BLaER1 (cell line): ENCODE data around the gene MINDY4.

ENCODE experiments used
- H3K27ac ChIP-seq: shearing (Covaris generic); formaldehyde crosslinking; 2 replicates; pipeline ENCODE4 v1.8.1; 2022
- H3K27me3 ChIP-seq: shearing (Covaris generic); formaldehyde crosslinking; 2 replicates; pipeline ENCODE4 v1.8.1; 2022
- H3K36me3 ChIP-seq: shearing (Covaris generic); formaldehyde crosslinking; 2 replicates; pipeline ENCODE4 v1.8.1; 2022
- H3K4me1 ChIP-seq: shearing (Covaris generic); formaldehyde crosslinking; 2 replicates; pipeline ENCODE4 v1.8.1; 2022
- H3K4me2 ChIP-seq: shearing (Covaris generic); formaldehyde crosslinking; 2 replicates; pipeline ENCODE4 v1.8.1; 2022
- H3K4me3 ChIP-seq: shearing (Covaris generic); formaldehyde crosslinking; 2 replicates; pipeline ENCODE4 v1.8.1; 2022
- H3K9ac ChIP-seq: shearing (Covaris generic); formaldehyde crosslinking; 2 replicates; pipeline ENCODE4 v1.8.1; 2022
- H3K9me3 ChIP-seq: shearing (Covaris generic); formaldehyde crosslinking; 2 replicates; pipeline ENCODE4 v1.8.1; 2022
- H4K20me1 ChIP-seq: shearing (Covaris generic); formaldehyde crosslinking; 2 replicates; pipeline ENCODE4 v1.8.1; 2022
- Cebpa-rat ChIP-seq: shearing (Covaris generic); IDR thresholded peaks from 2 replicates; pipeline ENCODE4 v1.8.1; 2022

The MINDY4 gene

DNA sequence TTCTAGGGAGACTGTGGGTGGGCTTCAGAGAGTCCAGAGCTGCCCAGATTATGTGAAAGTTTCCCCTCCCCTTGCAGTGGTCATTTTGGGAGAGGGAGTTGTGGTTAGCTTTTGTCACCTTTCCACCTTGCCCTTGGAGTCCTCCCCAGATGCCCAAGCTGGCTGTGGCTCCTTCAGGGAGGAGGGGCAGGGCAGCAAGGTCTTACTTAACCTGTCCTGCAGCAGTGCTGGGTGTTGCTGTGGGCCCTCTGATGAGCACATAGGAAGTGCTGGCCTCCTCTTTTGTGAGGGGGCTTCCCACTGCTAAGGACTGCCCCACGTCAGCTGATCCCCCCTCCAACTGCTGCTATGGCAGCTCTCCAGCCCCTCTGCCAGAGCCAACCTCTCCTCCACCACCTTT lies 122.8 kb downstream of the MINDY4 start:
- H3K27ac ChIP-seq, result no peak overlapping the region
- H3K36me3 ChIP-seq, result no peaks in the 10 kb centered on the region
- H3K9me3 ChIP-seq, result peaks cover 31% of the 10 kb centered on the region
- peak overlapping the region; percentile 71 for H3K4me2 ChIP-seq
- peaks cover 79% of the 10 kb centered on the region for H3K4me1 ChIP-seq
- no peak overlapping the region for H3K9ac ChIP-seq
- no peaks in the 10 kb centered on the region for H4K20me1 ChIP-seq
- TF ChIP-seq Cebpa-rat, result no peak
- no peaks in the 10 kb centered on the region for H3K27me3 ChIP-seq
- H3K4me3 ChIP-seq, result no peak overlapping the region

DNA sequence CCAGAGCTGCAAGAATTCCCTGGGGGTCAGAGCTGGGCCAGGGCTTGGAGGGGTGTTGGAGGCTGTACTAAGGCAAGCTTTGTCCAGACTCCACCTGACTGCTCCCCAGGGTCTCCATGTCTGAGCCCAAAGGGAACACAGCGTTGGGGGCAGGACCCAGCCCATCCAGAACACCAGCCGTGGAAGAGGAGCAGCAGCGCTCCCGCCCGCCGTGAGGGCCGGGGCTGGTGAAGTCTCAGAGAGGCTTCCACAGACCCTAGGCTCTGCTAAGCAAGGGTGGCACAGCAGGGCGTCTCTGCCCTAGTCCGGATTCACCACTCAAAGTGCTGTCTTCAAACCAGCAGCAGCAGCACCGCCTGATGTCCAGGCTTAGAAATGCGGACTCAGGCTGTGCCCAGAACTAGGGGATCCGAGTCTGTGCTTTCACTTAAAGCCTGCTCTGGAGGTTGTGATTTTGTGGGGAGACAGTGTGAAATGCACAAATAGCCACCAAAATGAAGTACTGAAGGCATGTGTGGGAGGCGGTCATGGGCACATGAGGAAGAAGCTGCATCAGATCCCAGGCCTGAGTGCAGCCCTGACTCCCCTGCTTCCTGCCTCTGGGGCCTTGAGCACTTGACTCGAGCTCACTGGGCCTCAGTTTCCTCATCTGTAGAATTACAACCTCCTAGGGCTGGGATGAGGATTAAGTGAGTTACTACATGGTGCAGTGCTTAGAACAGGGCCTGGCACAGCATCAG lies 123.8 kb downstream of the MINDY4 start:
- peak overlapping the region; percentile 41; the same call in 1 of the 2 replicates for H3K27ac ChIP-seq

DNA sequence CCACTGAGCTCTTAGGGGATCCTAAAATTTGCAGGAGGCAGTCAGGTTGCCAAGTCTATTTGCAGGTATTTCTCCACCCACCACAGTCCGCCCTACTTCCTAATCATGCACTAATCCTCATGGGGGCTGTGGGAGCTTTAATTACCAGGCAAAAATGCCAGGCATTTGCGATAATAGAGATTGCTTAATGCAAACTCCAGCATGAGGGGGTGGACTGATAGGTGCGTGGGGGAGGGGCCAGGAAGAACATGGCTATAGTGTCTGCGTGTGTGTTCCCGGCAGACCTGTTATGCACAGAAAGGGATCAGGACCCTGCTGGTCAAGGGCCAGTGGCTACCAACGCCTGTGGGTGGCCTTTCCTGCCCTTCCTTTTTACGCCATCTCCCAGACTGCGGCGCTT lies 124.8 kb downstream of the MINDY4 start:
- no peak overlapping the region for H3K4me3 ChIP-seq
- TF ChIP-seq Cebpa-rat, result no peak
- H3K9me3 ChIP-seq, result peaks cover 12% of the 10 kb centered on the region
- H3K4me2 ChIP-seq, result peak overlapping the region; percentile 71
- H3K4me1 ChIP-seq, result peaks cover 97% of the 10 kb centered on the region
- H3K9ac ChIP-seq, result no peak overlapping the region
- H3K27me3 ChIP-seq, result no peaks in the 10 kb centered on the region
- no peaks in the 10 kb centered on the region for H4K20me1 ChIP-seq
- no peaks in the 10 kb centered on the region for H3K36me3 ChIP-seq
- H3K27ac ChIP-seq, result no peak overlapping the region

More for the DNA sequence above, 123.8 kb downstream of the MINDY4 start:
- no peaks in the 10 kb centered on the region for H3K27me3 ChIP-seq
- peaks cover 22% of the 10 kb centered on the region for H3K9me3 ChIP-seq
- no peaks in the 10 kb centered on the region for H4K20me1 ChIP-seq
- no peak overlapping the region for H3K4me3 ChIP-seq
- peaks cover 88% of the 10 kb centered on the region for H3K4me1 ChIP-seq
- H3K4me2 ChIP-seq, result peak overlapping the region; percentile 71
- no peak for TF ChIP-seq Cebpa-rat
- H3K9ac ChIP-seq, result peak overlapping the region; percentile 16; the same call in 1 of the 2 replicates
- H3K36me3 ChIP-seq, result no peaks in the 10 kb centered on the region

DNA sequence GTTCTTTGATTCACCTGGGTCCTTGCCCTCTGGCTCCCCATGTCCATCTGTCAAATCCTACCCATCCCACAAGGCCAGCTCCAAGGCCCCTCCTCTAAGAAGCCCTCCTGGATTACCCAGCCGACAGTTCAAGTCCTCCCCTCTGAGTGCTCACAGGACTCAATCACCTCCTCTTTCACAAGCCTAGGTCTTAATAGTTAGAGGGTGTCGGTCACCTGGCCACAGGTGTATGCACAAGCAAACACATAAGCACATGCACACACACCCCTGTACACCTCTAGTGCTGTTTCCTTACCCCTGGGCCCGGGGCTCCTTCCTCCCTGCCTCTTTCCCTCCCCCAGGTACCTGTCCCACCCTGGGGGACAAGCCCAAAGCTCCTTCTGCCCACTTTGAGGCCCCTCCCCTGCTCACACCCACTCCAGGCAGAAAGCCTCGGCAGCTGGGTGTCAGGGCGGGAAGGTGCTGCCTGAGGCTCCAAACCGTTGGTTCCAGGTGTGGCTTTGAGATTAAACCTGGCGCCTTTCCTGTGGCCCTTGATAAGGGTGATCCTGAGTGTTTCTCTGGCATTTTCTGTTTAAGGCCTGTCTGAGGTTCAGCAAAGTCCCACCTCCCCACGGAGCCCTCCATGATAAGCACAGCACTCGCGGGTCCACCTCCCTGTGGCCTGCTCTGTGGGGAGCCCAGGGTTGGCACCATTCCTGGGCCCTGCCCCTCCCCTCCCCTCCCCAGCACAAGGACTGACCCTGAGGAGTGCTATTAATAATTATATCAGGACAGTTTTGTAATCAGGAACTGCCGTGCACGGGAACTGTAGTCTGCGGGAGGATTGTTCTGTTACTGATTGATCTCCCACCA lies 125.8 kb downstream of the MINDY4 start:
- H3K9ac ChIP-seq, result no peak overlapping the region
- no peak for TF ChIP-seq Cebpa-rat
- H3K4me3 ChIP-seq, result no peak overlapping the region
- H4K20me1 ChIP-seq, result no peaks in the 10 kb centered on the region
- no peaks in the 10 kb centered on the region for H3K27me3 ChIP-seq
- peak overlapping the region; percentile 71 for H3K4me2 ChIP-seq
- H3K4me1 ChIP-seq, result peaks cover 96% of the 10 kb centered on the region
- no peak overlapping the region for H3K27ac ChIP-seq
- 0 out of 2 replicates have a peak, but pooled peaks cover 2% of the 10 kb centered on the region for H3K9me3 ChIP-seq
- H3K36me3 ChIP-seq, result no peaks in the 10 kb centered on the region

DNA sequence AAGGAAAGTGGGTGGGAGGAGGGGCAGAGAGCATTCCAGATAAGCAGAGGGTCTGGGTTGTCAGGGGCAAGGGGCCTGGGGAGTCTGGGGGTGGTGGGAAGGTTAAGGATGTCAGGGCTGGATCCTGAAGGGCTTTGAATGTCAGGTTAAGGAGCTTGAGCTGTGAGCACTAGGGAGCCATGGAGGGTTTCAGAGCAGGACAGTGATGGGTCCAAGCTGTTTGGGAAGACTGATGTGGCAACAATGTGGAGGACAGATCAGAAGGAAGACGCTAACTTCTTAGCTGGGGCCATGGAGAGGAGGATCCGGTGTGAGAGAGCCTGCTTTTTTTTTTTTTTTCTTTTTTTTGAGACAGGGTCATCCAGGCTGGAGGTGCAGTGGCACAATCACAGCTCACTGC lies 126.6 kb downstream of the MINDY4 start:
- no peak overlapping the region for H3K4me3 ChIP-seq
- H3K9me3 ChIP-seq, result no peaks in the 10 kb centered on the region
- H3K4me2 ChIP-seq, result peak overlapping the region; percentile 76
- H3K27me3 ChIP-seq, result no peaks in the 10 kb centered on the region
- H3K9ac ChIP-seq, result no peak overlapping the region; the same call in 1 of the 2 replicates
- 0 out of 2 replicates have a peak overlapping the region, but pooled peaks have one; percentile 23 for H3K27ac ChIP-seq
- peaks cover 96% of the 10 kb centered on the region for H3K4me1 ChIP-seq
- no peaks in the 10 kb centered on the region for H4K20me1 ChIP-seq
- TF ChIP-seq Cebpa-rat, result no peak
- H3K36me3 ChIP-seq, result no peaks in the 10 kb centered on the region

DNA sequence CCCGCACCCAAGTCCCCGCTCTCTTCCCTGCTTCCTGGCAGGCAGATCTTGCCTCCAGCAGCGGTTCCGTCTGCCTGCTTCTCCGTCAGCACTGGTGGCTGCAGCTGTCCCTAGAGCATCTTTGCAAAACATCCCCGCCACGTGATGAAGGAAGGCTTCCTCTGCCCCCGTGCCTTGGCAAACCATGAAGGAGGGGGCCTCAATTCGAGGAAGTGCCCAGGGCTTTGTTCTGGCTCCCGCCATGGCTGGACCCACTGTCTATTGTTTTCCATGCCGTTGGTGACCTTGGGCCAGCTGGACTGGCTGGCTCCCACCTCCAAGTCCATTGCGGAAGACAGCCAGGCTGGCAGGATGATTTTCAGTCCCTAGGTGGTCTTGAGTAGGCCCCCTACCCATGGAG lies 127.2 kb downstream of the MINDY4 start:
- Histone ChIP-seq H3K27me3 (no peaks in the 10 kb centered on the region), H3K4me1 (peaks cover 96% of the 10 kb centered on the region), H3K9ac (no peak overlapping the region; the same call in 1 of the 2 replicates), H3K4me2 (peak overlapping the region; percentile 76), H3K4me3 (no peak overlapping the region), H3K27ac (peak overlapping the region; percentile 23; the same call in 1 of the 2 replicates), H4K20me1 (no peaks in the 10 kb centered on the region), H3K36me3 (no peaks in the 10 kb centered on the region), H3K9me3 (no peaks in the 10 kb centered on the region)
- TF ChIP-seq Cebpa-rat, result no peak

DNA sequence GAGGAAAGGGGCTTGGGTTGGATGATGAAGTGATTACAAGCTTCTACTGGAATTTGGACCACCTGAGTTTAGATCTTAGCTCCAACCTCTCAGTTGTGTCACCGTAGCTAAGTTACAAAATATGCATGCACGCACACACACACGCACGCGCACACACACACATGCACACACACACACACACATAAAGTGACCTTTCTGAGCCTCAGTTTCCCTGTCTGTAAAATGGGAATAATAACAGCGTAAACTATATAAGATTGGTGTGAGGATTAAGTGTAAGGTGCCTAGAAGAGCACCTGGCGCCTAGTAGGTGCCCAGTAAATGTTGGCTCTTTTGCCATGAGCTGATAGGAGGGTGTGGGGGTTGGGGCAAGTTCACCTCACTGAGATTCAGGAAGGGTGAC lies 127.8 kb downstream of the MINDY4 start:
- H3K4me1 ChIP-seq, result peaks cover 96% of the 10 kb centered on the region
- no peaks in the 10 kb centered on the region for H3K9me3 ChIP-seq
- no peak overlapping the region for H3K4me3 ChIP-seq
- TF ChIP-seq Cebpa-rat, result no peak
- H3K27ac ChIP-seq, result peak overlapping the region; percentile 23; the same call in 1 of the 2 replicates
- H3K9ac ChIP-seq, result no peak overlapping the region
- H3K36me3 ChIP-seq, result no peaks in the 10 kb centered on the region
- no peaks in the 10 kb centered on the region for H4K20me1 ChIP-seq
- peak overlapping the region; percentile 76; the same call in 1 of the 2 replicates for H3K4me2 ChIP-seq
- H3K27me3 ChIP-seq, result no peaks in the 10 kb centered on the region

DNA sequence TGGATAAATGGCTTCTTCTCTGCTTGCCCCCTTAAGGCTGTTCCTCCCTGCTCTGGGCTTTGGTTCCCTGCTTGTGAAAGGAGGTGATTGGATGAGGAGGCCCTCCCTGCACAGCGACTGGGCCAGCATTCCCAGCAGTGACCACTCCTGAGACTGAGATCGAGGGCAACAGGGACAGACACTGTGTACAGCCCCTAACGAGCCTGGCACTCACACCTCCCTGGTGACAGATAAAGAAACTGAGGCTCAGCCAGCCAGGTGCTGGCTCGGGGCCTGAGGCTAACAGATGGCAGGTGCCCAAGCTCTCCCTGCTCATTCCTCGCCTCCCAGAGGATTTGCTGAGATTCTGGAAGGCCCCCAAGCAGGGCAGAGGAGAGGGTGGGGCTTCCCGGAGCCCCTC lies 128.4 kb downstream of the MINDY4 start:
- Histone ChIP-seq H3K9me3 (no peaks in the 10 kb centered on the region), H3K27me3 (no peaks in the 10 kb centered on the region), H3K4me2 (peak overlapping the region; percentile 5; the same call in 1 of the 2 replicates), H3K36me3 (no peaks in the 10 kb centered on the region), H3K4me1 (peaks cover 96% of the 10 kb centered on the region), H3K9ac (no peak overlapping the region), H3K27ac (no peak overlapping the region), H3K4me3 (no peak overlapping the region), H4K20me1 (no peaks in the 10 kb centered on the region)
- no peak for TF ChIP-seq Cebpa-rat

DNA sequence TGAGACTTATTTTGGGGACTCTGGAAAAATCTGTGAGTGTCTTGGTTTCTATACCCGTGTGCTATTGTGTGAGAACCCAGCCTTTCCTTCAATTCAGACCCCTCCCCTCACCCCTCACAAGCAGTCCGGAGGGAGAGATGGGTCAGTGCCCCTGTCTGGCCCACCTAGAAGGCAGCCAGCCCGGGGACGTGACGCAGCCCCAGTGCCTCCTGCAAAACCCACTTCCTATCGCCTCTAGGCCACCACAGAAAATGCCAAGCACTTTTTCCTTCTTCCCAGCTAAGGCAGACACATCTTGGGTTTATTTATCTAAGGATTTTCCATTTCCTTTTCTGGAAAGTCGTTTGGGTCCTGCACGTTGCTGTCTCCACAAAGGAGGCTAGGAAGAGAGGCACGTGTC lies 128.8 kb downstream of the MINDY4 start:
- no peaks in the 10 kb centered on the region for H4K20me1 ChIP-seq
- no peaks in the 10 kb centered on the region for H3K36me3 ChIP-seq
- peaks cover 93% of the 10 kb centered on the region for H3K4me1 ChIP-seq
- no peaks in the 10 kb centered on the region for H3K9me3 ChIP-seq
- H3K27ac ChIP-seq, result 0 out of 2 replicates have a peak overlapping the region, but pooled peaks have one; percentile 26
- H3K27me3 ChIP-seq, result no peaks in the 10 kb centered on the region
- no peak overlapping the region for H3K4me3 ChIP-seq
- H3K9ac ChIP-seq, result no peak overlapping the region
- no peak for TF ChIP-seq Cebpa-rat
- peak overlapping the region; percentile 5; the same call in 1 of the 2 replicates for H3K4me2 ChIP-seq
